Thyroid gland (tissue), 4 donors: ENCODE data around the gene PRSS48. TPM values are rescaled to one million over a fixed set of nuclear protein-coding genes. Genes with fewer than 3 reads are reported as not detected.
"Not testable (repeated sequence)": the region's sequence is repeated elsewhere in the genome, so short reads cannot be mapped to it uniquely, and the experiment has no call there.

ENCODE experiments used
- DNase-seq, 2 donors: peaks; one replicate each; pipeline ENCODE4 v3.0.0-alpha.2; 2019
- H3K27ac ChIP-seq, 3 donors: fragments of 200-600 bp; sonication (generic); 1 replicate in 2 of 3; 2 replicates in 1 of 3; pipeline ENCODE4 v1.5.1; 2016 to 2019; ENCODE audit warnings: mild to moderate bottlenecking in 1 of 3, moderate library complexity in 1 of 3
- H3K27me3 ChIP-seq: fragments of 200-600 bp; sonication (generic); one replicate; pipeline ENCODE4 v1.5.1; 2019
- H3K36me3 ChIP-seq, 2 donors: fragments of 200-600 bp; sonication (generic); one replicate each; pipeline ENCODE4 v1.5.1; 2016 to 2019
- H3K4me1 ChIP-seq, 2 donors: fragments of 200-600 bp; sonication (generic); one replicate each; pipeline ENCODE4 v1.5.1; 2017 to 2019
- H3K4me3 ChIP-seq, 3 donors: fragments of 200-600 bp; sonication (generic); replicated peaks in 1 of 3; 1 replicate in 2 of 3; 2 replicates in 1 of 3; pipeline ENCODE4 v1.5.1; 2016; ENCODE audit warnings: mild to moderate bottlenecking in 1 of 3
- H3K9me3 ChIP-seq: fragments of 200-600 bp; sonication (generic); one replicate; pipeline ENCODE4 v1.5.1; 2017
- CTCF ChIP-seq, 6 experiments: fragments of 200-600 bp in 3 of 6; fragments of 450-650 bp in 3 of 6; sonication (generic) in 3 of 6; IDR thresholded peaks; one replicate each; pipeline ENCODE4 v1.5.1; 2016 to 2019; ENCODE audit warnings: antibody characterized with exemption in 6 of 6, mild to moderate bottlenecking in 2 of 6, inconsistent platforms in 1 of 6, moderate library complexity in 1 of 6
- POLR2A ChIP-seq, 2 donors: fragments of 450-650 bp; IDR thresholded peaks; one replicate each; pipeline ENCODE4 v1.6.1; 2017; ENCODE audit warnings: antibody characterized with exemption in 2 of 2, mild to moderate bottlenecking in 2 of 2, moderate library complexity in 1 of 2
- WGBS, 2 donors: methylation state at CpG; one replicate each; pipeline ENCODE4 v1.1.5; 2017; 5-methylcytosine and 5-hydroxymethylcytosine counted together
- intact Hi-C: fragments of 100-400 bp; cut with DNase I; formaldehyde crosslinking; loops from one replicate; pipeline ENCODE4 v1.15.1; 2023
- total RNA-seq, 4 donors: library from RNA; depleted of rRNA; stranded (reverse); fragments of >200 nt; gene quantifications; one replicate each; pipeline ENCODE4 v1.2.3, GENCODE V29; 2016

Gene PRSS48
- total RNA-seq, 4 donors from 2014 or later, result not detected

GRCh38 chr4:151267822-151268535, 9.0 kb upstream of the PRSS48 start:
- H3K27ac ChIP-seq, result no peak overlapping the region
- no peaks in the 10 kb centered on the region for H3K9me3 ChIP-seq
- intact Hi-C loops, result no loop called here
- no peaks in the 10 kb centered on the region for H3K27me3 ChIP-seq
- WGBS, 2 donors, result 67 to 81% methylated on average over 7 of the region's 7 CpGs
- H3K4me1 ChIP-seq, result peaks cover 0 to 4% of the 10 kb centered on the region in 2 donors
- no peak overlapping the region for H3K4me3 ChIP-seq
- TF ChIP-seq POLR2A (IDR thresholded peaks at IDR 0.05) (no peak), CTCF (IDR thresholded peaks at IDR 0.05) (no peak)
- H3K36me3 ChIP-seq, result no peaks in the 10 kb centered on the region
- no peak for DNase-seq

GRCh38 chr4:151268905-151269304, 8.1 kb upstream of the PRSS48 start:
- intact Hi-C loops, H3K27ac ChIP-seq: not testable (repeated sequence)

GRCh38 chr4:151284534-151285245, 7.7 kb downstream of the PRSS48 start:
- TF ChIP-seq CTCF (IDR thresholded peaks at IDR 0.05) (no peak), POLR2A (IDR thresholded peaks at IDR 0.05) (no peak)
- 55% methylated on average over 4 of the region's 4 CpGs for WGBS, 2 donors

More at GRCh38 chr4:151268905-151269304, 8.1 kb upstream of the PRSS48 start:
- H3K4me3 ChIP-seq, DNase-seq, H3K4me1 ChIP-seq, H3K36me3 ChIP-seq, H3K9me3 ChIP-seq, H3K27me3 ChIP-seq: not testable (repeated sequence)

GRCh38 chr4:151287409-151287808, 10.4 kb downstream of the PRSS48 start:
- intact Hi-C loops, result no loop called here
- no peak for TF ChIP-seq CTCF (IDR thresholded peaks at IDR 0.05)
- TF ChIP-seq POLR2A (IDR thresholded peaks at IDR 0.05), result no peak

More at GRCh38 chr4:151284534-151285245, 7.7 kb downstream of the PRSS48 start:
- Histone ChIP-seq H3K9me3 (no peaks in the 10 kb centered on the region), H3K4me3 (no peak overlapping the region), H3K36me3 (no peaks in the 10 kb centered on the region), H3K27me3 (no peaks in the 10 kb centered on the region), H3K4me1 (peaks cover 0 to 8% of the 10 kb centered on the region in 2 donors), H3K27ac (no peak overlapping the region)
- DNase-seq, result no peak
- intact Hi-C loops, result no loop called here

GRCh38 chr4:151291485-151291884, 14.5 kb downstream of the PRSS48 start:
- 73 to 78% methylated on average over 1 of the region's 1 CpG for WGBS, 2 donors

More at GRCh38 chr4:151287409-151287808, 10.4 kb downstream of the PRSS48 start:
- Histone ChIP-seq H3K36me3 (no peaks in the 10 kb centered on the region), H3K4me1 (no peaks in the 10 kb centered on the region), H3K27me3 (no peaks in the 10 kb centered on the region), H3K4me3 (no peak overlapping the region), H3K27ac (no peak overlapping the region), H3K9me3 (no peaks in the 10 kb centered on the region)
- WGBS, 2 donors, result 88 to 93% methylated on average over 7 of the region's 7 CpGs
- DNase-seq, result no peak

More at GRCh38 chr4:151291485-151291884, 14.5 kb downstream of the PRSS48 start:
- TF ChIP-seq POLR2A (IDR thresholded peaks at IDR 0.05) (no peak), CTCF (IDR thresholded peaks at IDR 0.05) (no peak)
- no peak for DNase-seq
- H3K9me3 ChIP-seq, result no peaks in the 10 kb centered on the region
- no peak overlapping the region for H3K4me3 ChIP-seq
- H3K4me1 ChIP-seq, result no peaks in the 10 kb centered on the region
- H3K27me3 ChIP-seq, result no peaks in the 10 kb centered on the region
- no peaks in the 10 kb centered on the region for H3K36me3 ChIP-seq
- intact Hi-C loops, result no loop called here
- H3K27ac ChIP-seq, result no peak overlapping the region
